ENCODE results near the gene ZC3H7B.

GRCh38 chr22:41302021-41302767, 869 bp downstream of the ZC3H7B start:
- TF ChIP-seq EZH2phosphoT487 (IDR thresholded peaks at IDR 0.05; ENCODE audit: insufficient read depth, low read depth) (no peak), EZH2 (IDR thresholded peaks at IDR 0.05; ENCODE audit: insufficient read depth, poor library complexity, severe bottlenecking) (no peak)
